ENCODE data around the gene KRTAP22-1. TPM values are rescaled to one million over a fixed set of nuclear protein-coding genes. Genes with fewer than 3 reads are reported as not detected.

Gene KRTAP22-1
- total and polyA plus RNA-seq, 2 of the 8 experiments (the other 6 are each of a cell fraction or from before 2014, with no cell fraction given) = not detected

- Histone ChIP-seq H3K14ac (ENCODE audit: insufficient read length) (no peak overlapping the region), H3K23ac (ENCODE audit: insufficient read length) (no peak overlapping the region), H3K79me2 (ENCODE audit: control insufficient read depth in 1 of 2, insufficient read depth in 2 of 2, low read length in 2 of 2) (no peaks in the 10 kb centered on the region), H4K8ac (ENCODE audit: extremely low read depth, insufficient read depth, low read length) (no peak overlapping the region), H3K4me2 (ENCODE audit: insufficient read depth in 1 of 2, low read depth in 2 of 2, low read length in 2 of 2) (no peak overlapping the region), H2AFZ (ENCODE audit: low read length) (no peak overlapping the region), H3K23me2 (ENCODE audit: low read depth, low read length) (no peaks in the 10 kb centered on the region; the same call in 1 of the 2 replicates), H3K36me3 (ENCODE audit: control insufficient read depth in 2 of 4, insufficient read depth in 4 of 4, low read length in 3 of 4) (no peaks in the 10 kb centered on the region), H3K27ac (ENCODE audit: low read depth, low read length) (no peak overlapping the region), H4K5ac (ENCODE audit: insufficient read length, low read depth, low read length) (no peak overlapping the region), H3K9me3 (ENCODE audit: insufficient read depth in 2 of 2, low read depth in 1 of 2, low read length in 1 of 2) (no peaks in the 10 kb centered on the region; a peak in 1 of 4 replicates), H3K4ac (replicated peaks; ENCODE audit: insufficient read length, low read depth, low read length) (no peak overlapping the region), H2BK20ac (ENCODE audit: low read length) (no peak overlapping the region), H3K18ac (ENCODE audit: extremely low read depth, low read length) (no peak overlapping the region), H2BK120ac (replicated peaks; ENCODE audit: low read depth, low read length) (no peak overlapping the region), H2BK12ac (ENCODE audit: low read depth, low read length) (no peak overlapping the region), H4K91ac (replicated peaks; ENCODE audit: insufficient read length, low read length) (no peak overlapping the region), H3K79me1 (ENCODE audit: low read depth, low read length) (no peaks in the 10 kb centered on the region), H2AK5ac (ENCODE audit: low read depth, low read length) (no peak overlapping the region), H3K4me1 (replicated peaks in 1 of 4; ENCODE audit: control insufficient read depth in 3 of 4, insufficient read depth in 4 of 4, low read length in 3 of 4) (no peaks in the 10 kb centered on the region), H3K56ac (replicated peaks; ENCODE audit: insufficient read length, low read depth, low read length) (no peak overlapping the region), H2BK5ac (ENCODE audit: low read depth, low read length) (no peak overlapping the region), H4K20me1 (replicated peaks in 1 of 2; ENCODE audit: control insufficient read depth in 1 of 2, insufficient read depth in 2 of 2, low read length in 2 of 2) (no peaks in the 10 kb centered on the region), H3K4me3 (ENCODE audit: extremely low read depth in 1 of 4, insufficient read depth in 2 of 4, low read depth in 3 of 4, low read length in 4 of 4) (no peak overlapping the region), H3K27me3 (replicated peaks in 1 of 4; ENCODE audit: control insufficient read depth in 3 of 4, extremely low read depth in 1 of 4, insufficient read depth in 3 of 4, low read length in 3 of 4) (no peaks in the 10 kb centered on the region), H3K9ac (replicated peaks in 1 of 4; ENCODE audit: extremely low read depth in 1 of 4, low read depth in 3 of 4, low read length in 3 of 4) (no peak overlapping the region), H2BK15ac (ENCODE audit: low read length) (no peak overlapping the region)
- ChIA-PET CTCF (ENCODE audit: partially characterized antibody) (interaction anchor here (1.2 kb wide), 1 partner anchor 106 kb away, joined by 4 read pairs; no protein-coding TSS in a partner anchor), POLR2A (ENCODE audit: partially characterized antibody) (no interaction called here)
- TF ChIP-seq HDAC2 (IDR thresholded peaks at IDR 0.05; ENCODE audit: borderline replicate concordance in 1 of 2, low read depth in 2 of 2, low read length in 2 of 2) (no peak), PHF8 (conservative IDR thresholded peaks at IDR 0.05; ENCODE audit: low read depth, low read length) (no peak), CHD2 (IDR thresholded peaks at IDR 0.05; ENCODE audit: low read length) (no peak), RBBP5 (IDR thresholded peaks at IDR 0.05; ENCODE audit: borderline replicate concordance, low read depth, low read length) (no peak), POLR2A (IDR thresholded peaks at IDR 0.05; ENCODE audit: control extremely low read depth in 1 of 2, low read depth in 2 of 2, low read length in 2 of 2) (no peak), GABPA (IDR thresholded peaks at IDR 0.05; ENCODE audit: borderline replicate concordance, insufficient read depth, low read length) (no peak), RXRA (IDR thresholded peaks at IDR 0.05; ENCODE audit: insufficient read depth, low read depth, low read length) (no peak), EP300 (IDR thresholded peaks at IDR 0.05; ENCODE audit: borderline replicate concordance in 1 of 2, low read depth in 2 of 2, low read length in 2 of 2) (no peak), SAP30 (IDR thresholded peaks at IDR 0.05; ENCODE audit: insufficient read depth, insufficient replicate concordance, low read length) (no peak), JUND (IDR thresholded peaks at IDR 0.05; ENCODE audit: low read length) (no peak)
- TF ChIP-seq, protein P1, sequence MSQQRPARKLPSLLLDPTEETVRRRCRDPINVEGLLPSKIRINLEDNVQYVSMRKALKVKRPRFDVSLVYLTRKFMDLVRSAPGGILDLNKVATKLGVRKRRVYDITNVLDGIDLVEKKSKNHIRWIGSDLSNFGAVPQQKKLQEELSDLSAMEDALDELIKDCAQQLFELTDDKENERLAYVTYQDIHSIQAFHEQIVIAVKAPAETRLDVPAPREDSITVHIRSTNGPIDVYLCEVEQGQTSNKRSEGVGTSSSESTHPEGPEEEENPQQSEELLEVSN (IDR thresholded peaks at IDR 0.05) = no peak
- FAIRE-seq (no peak), DNase-seq (ENCODE audit: low read depth in 1 of 2, low spot score in 2 of 2) (no peak)
- 88% methylated on average over 2 of the region's 2 CpGs; no CpG with 5 or more reads in 1 of the 2 experiments for WGBS, 2 experiments (ENCODE audit: extremely low coverage in 1 of 2, insufficient coverage in 1 of 2, insufficient read length in 1 of 2, insufficient replicate concordance in 2 of 2, low coverage in 1 of 2, low lambda C conversion rate in 2 of 2, missing lambda C conversion rate in 1 of 2)
These were observed 11.2 kb downstream of the KRTAP22-1 start for GRCh38 chr21:30612132-30612531.

Data from H1 (cell line).